ENCODE data around the gene TIMP2.

DNA sequence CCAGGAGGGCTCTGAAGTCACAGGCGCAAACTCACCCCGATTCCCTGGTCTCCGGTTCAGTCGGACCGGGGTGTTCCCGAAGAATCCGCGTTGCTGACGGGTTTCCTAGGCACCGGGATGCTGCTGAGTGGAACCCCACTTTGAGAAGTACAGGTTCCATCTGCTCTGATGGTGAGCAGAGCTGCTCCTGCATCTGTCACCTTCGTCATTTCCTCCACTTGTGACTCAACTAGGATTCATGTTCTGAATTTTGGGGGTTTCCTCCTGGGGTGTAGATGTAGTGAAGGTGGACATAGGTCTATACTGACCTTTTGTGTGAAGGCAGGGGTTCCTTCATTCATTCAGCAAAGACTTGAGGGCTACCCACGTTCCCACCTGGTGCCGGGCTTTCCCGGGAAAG lies 29.5 kb upstream of the TIMP2 start:
- TF ChIP-seq, protein P1, sequence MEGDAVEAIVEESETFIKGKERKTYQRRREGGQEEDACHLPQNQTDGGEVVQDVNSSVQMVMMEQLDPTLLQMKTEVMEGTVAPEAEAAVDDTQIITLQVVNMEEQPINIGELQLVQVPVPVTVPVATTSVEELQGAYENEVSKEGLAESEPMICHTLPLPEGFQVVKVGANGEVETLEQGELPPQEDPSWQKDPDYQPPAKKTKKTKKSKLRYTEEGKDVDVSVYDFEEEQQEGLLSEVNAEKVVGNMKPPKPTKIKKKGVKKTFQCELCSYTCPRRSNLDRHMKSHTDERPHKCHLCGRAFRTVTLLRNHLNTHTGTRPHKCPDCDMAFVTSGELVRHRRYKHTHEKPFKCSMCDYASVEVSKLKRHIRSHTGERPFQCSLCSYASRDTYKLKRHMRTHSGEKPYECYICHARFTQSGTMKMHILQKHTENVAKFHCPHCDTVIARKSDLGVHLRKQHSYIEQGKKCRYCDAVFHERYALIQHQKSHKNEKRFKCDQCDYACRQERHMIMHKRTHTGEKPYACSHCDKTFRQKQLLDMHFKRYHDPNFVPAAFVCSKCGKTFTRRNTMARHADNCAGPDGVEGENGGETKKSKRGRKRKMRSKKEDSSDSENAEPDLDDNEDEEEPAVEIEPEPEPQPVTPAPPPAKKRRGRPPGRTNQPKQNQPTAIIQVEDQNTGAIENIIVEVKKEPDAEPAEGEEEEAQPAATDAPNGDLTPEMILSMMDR (IDR thresholded peaks at IDR 0.05; ENCODE audit: control extremely low read depth in 1 of 3, insufficient read depth in 1 of 3, low read depth in 1 of 3, low read length in 3 of 3): no peak
- no peak for TF ChIP-seq KDM1A (IDR thresholded peaks at IDR 0.05; ENCODE audit: borderline replicate concordance, low read length)
- no peak for TF ChIP-seq CBX5 (IDR thresholded peaks at IDR 0.05; ENCODE audit: low read depth, low read length)
- no peak for TF ChIP-seq POLR2AphosphoS5 (IDR thresholded peaks at IDR 0.05; ENCODE audit: low read depth, low read length)
- no peak for TF ChIP-seq EZH2 (IDR thresholded peaks at IDR 0.05; ENCODE audit: low read depth, low read length, severe bottlenecking)
- no peak for TF ChIP-seq ZNF274 (IDR thresholded peaks at IDR 0.05; ENCODE audit: borderline replicate concordance, extremely low read depth, low read length)
- TF ChIP-seq POLR2A (IDR thresholded peaks at IDR 0.05; ENCODE audit: control extremely low read depth in 1 of 2, low read depth in 2 of 2, low read length in 2 of 2): no peak
- TF ChIP-seq SIN3A (conservative IDR thresholded peaks at IDR 0.05 in 1 of 2, IDR thresholded peaks at IDR 0.05 in 1 of 2; ENCODE audit: low read depth in 1 of 2, low read length in 2 of 2): no peak
- no peak for TF ChIP-seq EP300 (IDR thresholded peaks at IDR 0.05; ENCODE audit: borderline replicate concordance in 1 of 2, low read depth in 2 of 2, low read length in 2 of 2)
- TF ChIP-seq, protein P2, sequence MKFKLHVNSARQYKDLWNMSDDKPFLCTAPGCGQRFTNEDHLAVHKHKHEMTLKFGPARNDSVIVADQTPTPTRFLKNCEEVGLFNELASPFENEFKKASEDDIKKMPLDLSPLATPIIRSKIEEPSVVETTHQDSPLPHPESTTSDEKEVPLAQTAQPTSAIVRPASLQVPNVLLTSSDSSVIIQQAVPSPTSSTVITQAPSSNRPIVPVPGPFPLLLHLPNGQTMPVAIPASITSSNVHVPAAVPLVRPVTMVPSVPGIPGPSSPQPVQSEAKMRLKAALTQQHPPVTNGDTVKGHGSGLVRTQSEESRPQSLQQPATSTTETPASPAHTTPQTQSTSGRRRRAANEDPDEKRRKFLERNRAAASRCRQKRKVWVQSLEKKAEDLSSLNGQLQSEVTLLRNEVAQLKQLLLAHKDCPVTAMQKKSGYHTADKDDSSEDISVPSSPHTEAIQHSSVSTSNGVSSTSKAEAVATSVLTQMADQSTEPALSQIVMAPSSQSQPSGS (IDR thresholded peaks at IDR 0.05; ENCODE audit: low read length): no peak
- TF ChIP-seq BRCA1 (IDR thresholded peaks at IDR 0.05; ENCODE audit: low read depth, low read length): no peak
- TF ChIP-seq CEBPB (IDR thresholded peaks at IDR 0.05; ENCODE audit: low read depth, low read length): no peak
- TF ChIP-seq, protein P3, sequence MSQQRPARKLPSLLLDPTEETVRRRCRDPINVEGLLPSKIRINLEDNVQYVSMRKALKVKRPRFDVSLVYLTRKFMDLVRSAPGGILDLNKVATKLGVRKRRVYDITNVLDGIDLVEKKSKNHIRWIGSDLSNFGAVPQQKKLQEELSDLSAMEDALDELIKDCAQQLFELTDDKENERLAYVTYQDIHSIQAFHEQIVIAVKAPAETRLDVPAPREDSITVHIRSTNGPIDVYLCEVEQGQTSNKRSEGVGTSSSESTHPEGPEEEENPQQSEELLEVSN (IDR thresholded peaks at IDR 0.05): no peak

Data from H1 (cell line).